B cell (primary cell): ENCODE results near the gene FXR2. TPM values are rescaled to one million over a fixed set of nuclear protein-coding genes. Genes with fewer than 3 reads are reported as not detected.

ENCODE experiments used
- ATAC-seq: fragments of 200-7000 bp; cut with Tn5 transposase; one replicate; pipeline ENCODE4 v1.10.0; 2021; ENCODE audit warnings: low read depth, mild to moderate bottlenecking, moderate number of reproducible peaks, moderate library complexity
- CTCF ChIA-PET: fragments of 350-600 bp; sonication (Branson Sonifier 250); formaldehyde crosslinking; loops from one replicate; lab custom pipeline; 2021; ENCODE audit warnings: antibody characterized with exemption, inconsistent platforms; lab: Charles Lee
- POLR2A ChIA-PET: fragments of 350-600 bp; sonication (Branson Sonifier 250); formaldehyde crosslinking; loops from one replicate; lab custom pipeline; 2021; ENCODE audit warnings: antibody characterized with exemption; lab: Charles Lee
- DNase-seq: peaks from one replicate; pipeline ENCODE4 v3.0.0; 2013
- H2AFZ ChIP-seq: 2 replicates; pipeline ENCODE4 v1.6.1; 2012; ENCODE audit warnings: mild to moderate bottlenecking, low read depth, low read length; ENCODE audit not compliant: insufficient read depth, poor library complexity, severe bottlenecking
- H3K27ac ChIP-seq, 2 donors: 1 replicate in 1 of 2; 2 replicates in 1 of 2; pipeline ENCODE4 v1.5.1; 2012 to 2013; ENCODE audit warnings: low read length in 2 of 2, mild to moderate bottlenecking in 2 of 2, moderate library complexity in 1 of 2
- H3K27me3 ChIP-seq, 4 experiments: fragments of 200-600 bp in 1 of 4; sonication (generic) in 1 of 4; replicated peaks in 1 of 4; 1 replicate in 2 of 4; 2 replicates in 2 of 4; pipeline versions ENCODE4 v1.6.1 to v1.7.0; 2013 to 2016; ENCODE audit warnings: low read length in 3 of 4, mild to moderate bottlenecking in 2 of 4, mixed read lengths in 1 of 4, moderate library complexity in 1 of 4; ENCODE audit not compliant: insufficient read depth in 4 of 4, control insufficient read depth in 3 of 4; ENCODE audit errors: control extremely low read depth in 1 of 4
- H3K36me3 ChIP-seq, 2 experiments: replicated peaks in 1 of 2; 1 replicate in 1 of 2; 2 replicates in 1 of 2; pipeline versions ENCODE4 v1.6.1 to v1.7.1; 2013; ENCODE audit warnings: low read length in 1 of 2; ENCODE audit not compliant: insufficient read depth in 2 of 2, control insufficient read depth in 1 of 2; ENCODE audit errors: control extremely low read depth in 1 of 2, extremely low read depth in 1 of 2
- H3K4me1 ChIP-seq, 2 donors: fragments of 200-600 bp in 1 of 2; sonication (generic) in 1 of 2; 1 replicate in 1 of 2; 2 replicates in 1 of 2; pipeline versions ENCODE4 v1.5.1 to v1.6.1; 2013 to 2017; ENCODE audit warnings: low read length in 2 of 2; ENCODE audit not compliant: control insufficient read depth in 2 of 2, insufficient read depth in 2 of 2
- H3K4me2 ChIP-seq: replicated peaks from 2 replicates; pipeline ENCODE3; 2012; ENCODE audit warnings: mild to moderate bottlenecking, low read depth, low read length; ENCODE audit not compliant: poor library complexity, severe bottlenecking
- H3K4me3 ChIP-seq, 5 experiments: fragments of 200-600 bp in 1 of 5; sonication (generic) in 1 of 5; 1 replicate in 3 of 5; 2 replicates in 2 of 5; pipeline versions ENCODE4 v1.5.1 to v1.7.0; 2011 to 2016; ENCODE audit warnings: low read length in 4 of 5, mild to moderate bottlenecking in 4 of 5, low read depth in 2 of 5, control low read depth in 1 of 5, moderate library complexity in 1 of 5; ENCODE audit not compliant: insufficient read depth in 1 of 5; ENCODE audit errors: control extremely low read depth in 1 of 5, extremely low read depth in 1 of 5
- H3K79me2 ChIP-seq: fragments of 200-600 bp; sonication (generic); one replicate; pipeline ENCODE4 v1.6.0; 2016; ENCODE audit warnings: low read length; ENCODE audit not compliant: control insufficient read depth, insufficient read depth
- H3K9ac ChIP-seq: fragments of 200-600 bp; sonication (generic); 2 replicates; pipeline ENCODE4 v1.6.1; 2017; ENCODE audit warnings: mild to moderate bottlenecking, low read length, moderate library complexity
- H3K9me3 ChIP-seq, 3 donors: one replicate each; pipeline versions ENCODE4 v1.6.1 to v1.7.1; 2013; ENCODE audit warnings: low read length in 2 of 3; ENCODE audit not compliant: control insufficient read depth in 2 of 3, insufficient read depth in 1 of 3; ENCODE audit errors: control extremely low read depth in 1 of 3
- H4K20me1 ChIP-seq: 2 replicates; pipeline ENCODE4 v1.6.0; 2012; ENCODE audit warnings: mild to moderate bottlenecking, low read length; ENCODE audit not compliant: insufficient read depth, control insufficient read depth, poor library complexity, severe bottlenecking
- H3K27ac Mint-ChIP-seq: one replicate; pipeline ENCODE4 v1.8.0; 2021; ENCODE audit warnings: mixed read lengths
- H3K27me3 Mint-ChIP-seq: one replicate; pipeline ENCODE4 v1.8.0; 2021; ENCODE audit warnings: mixed read lengths
- H3K4me1 Mint-ChIP-seq: one replicate; pipeline ENCODE4 v1.8.0; 2021; ENCODE audit warnings: mixed read lengths
- H3K4me3 Mint-ChIP-seq: one replicate; pipeline ENCODE4 v1.8.0; 2021; ENCODE audit warnings: mixed read lengths
- H3K9me3 Mint-ChIP-seq: one replicate; pipeline ENCODE4 v1.8.0; 2022; ENCODE audit warnings: mixed read lengths; ENCODE audit not compliant: insufficient read depth
- CTCF ChIP-seq: fragments of 200-600 bp; IDR thresholded peaks from one replicate; pipeline ENCODE4 v1.8.0; 2022; ENCODE audit warnings: antibody characterized with exemption, mild to moderate bottlenecking
- EZH2 ChIP-seq: IDR thresholded peaks from 2 replicates; pipeline ENCODE4 v1.6.1; 2012; ENCODE audit warnings: borderline replicate concordance, low read depth, mild to moderate bottlenecking, moderate library complexity, low read length; ENCODE audit not compliant: insufficient read depth, poor library complexity, severe bottlenecking
- WGBS: methylation state at CpG from one replicate; pipeline ENCODE4 v1.1.5; 2013; ENCODE audit warnings: missing lambda C conversion rate; ENCODE audit not compliant: insufficient coverage; 5-methylcytosine and 5-hydroxymethylcytosine counted together
- intact Hi-C: fragments of 100-400 bp; cut with micrococcal nuclease; formaldehyde crosslinking; loops from one replicate; pipeline ENCODE4 v1.10.0; 2022
- polyA plus RNA-seq: library from polyadenylated mRNA; depleted of rRNA; stranded (reverse); fragments of >200 nt; gene quantifications from 2 replicates; pipeline ENCODE4 v1.2.3, GENCODE V29; 2012
- total RNA-seq, 2 donors: library from RNA; stranded (reverse); fragments of 120-200 nt in 1 of 2; gene quantifications; 1 replicate in 1 of 2; 2 replicates in 1 of 2; pipeline versions ENCODE4 v1.2.3 to v1.2.4, GENCODE V29; 2013 to 2022

The FXR2 gene
- total and polyA plus RNA-seq, 2 donors (not counting 1 experiment from before 2014, with no cell fraction given) = 37.2 to 45.8 TPM

GRCh38 chr17:7557775-7558543, 56.7 kb downstream of the FXR2 start:
- H2AFZ ChIP-seq = peak overlapping the region; percentile 92
- intact Hi-C loops = no loop called here
- ChIA-PET CTCF (interaction anchor here (0.8 to 25.0 kb wide), 8 partner anchors 11 to 512 kb away, joined by 3 to 666 read pairs (median 6); partner anchors contain the start of genes MPDU1, TMEM102 and TNFSF12), POLR2A (interaction anchor here (0.8 to 4.3 kb wide), 4 partner anchors 8 to 222 kb away, joined by 3 to 32 read pairs (median 6); partner anchors contain the start of gene ACAP1)
- H3K4me2 ChIP-seq = peak overlapping the region; percentile 96
- DNase-seq = peak; percentile 79
- H3K27ac ChIP-seq = peak overlapping the region; percentile 97
- peak; percentile 25 for ATAC-seq
- Mint-ChIP-seq H3K4me1 (peaks cover 69% of the 10 kb centered on the region), H3K27me3 (no peaks in the 10 kb centered on the region), H3K4me3 (peak overlapping the region; percentile 97), H3K9me3 (no peaks in the 10 kb centered on the region), H3K27ac (peak overlapping the region; percentile 98)
- peaks cover 51 to 65% of the 10 kb centered on the region in 2 donors for H3K4me1 ChIP-seq
- TF ChIP-seq CTCF (no peak), EZH2 (no peak)
- H3K27me3 ChIP-seq = no peaks in the 10 kb centered on the region
- no peaks in the 10 kb centered on the region for H3K9me3 ChIP-seq
- peaks cover 0 to 3% of the 10 kb centered on the region in 2 experiments for H3K36me3 ChIP-seq
- 11% methylated on average over 20 of the region's 21 CpGs for WGBS
- H3K9ac ChIP-seq = peak overlapping the region; percentile 78
- peaks cover 8% of the 10 kb centered on the region for H4K20me1 ChIP-seq
- H3K4me3 ChIP-seq = peak overlapping the region; percentile 53 to 74 (median 60)
- H3K79me2 ChIP-seq = peaks cover 24% of the 10 kb centered on the region
